Measurements from ENCODE around the gene SDK1.

Gene SDK1

GRCh38 chr7:4158441-4159153, 857.5 kb downstream of the SDK1 start:
- TF ChIP-seq CTCF (IDR thresholded peaks at IDR 0.05; ENCODE audit: low read depth, low read length), result no peak
- no peak overlapping the region for H3K4me3 ChIP-seq (ENCODE audit: low read depth, low read length)

DNA sequence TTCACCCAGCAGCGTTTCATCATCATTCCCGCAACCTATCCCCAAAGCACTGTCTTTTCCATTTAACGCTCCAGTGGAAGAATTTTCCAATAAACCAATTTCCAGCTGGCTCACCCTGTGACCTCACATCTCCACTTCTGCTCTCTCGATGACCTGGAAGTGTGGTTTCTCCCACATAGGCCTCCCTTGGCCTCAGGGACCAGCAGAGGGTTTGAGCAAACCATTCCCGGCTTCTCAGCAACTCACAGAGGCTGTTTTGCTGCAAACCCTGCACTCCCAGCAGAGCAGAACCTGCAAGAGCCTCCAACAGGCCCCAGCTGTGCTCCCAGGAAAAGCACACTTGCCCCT, 858.1 kb downstream of the SDK1 start:
- TF ChIP-seq CTCF (IDR thresholded peaks at IDR 0.05; ENCODE audit: low read depth, low read length), result no peak
- H3K4me3 ChIP-seq (ENCODE audit: low read depth, low read length), result no peak overlapping the region

GRCh38 chr7:4159761-4160554, 858.9 kb downstream of the SDK1 start:
- no peak overlapping the region for H3K4me3 ChIP-seq (ENCODE audit: low read depth, low read length)
- no peak for TF ChIP-seq CTCF (IDR thresholded peaks at IDR 0.05; ENCODE audit: low read depth, low read length)

- TF ChIP-seq CTCF (IDR thresholded peaks at IDR 0.05; ENCODE audit: low read depth, low read length), result no peak
- H3K4me3 ChIP-seq (ENCODE audit: low read depth, low read length), result no peak overlapping the region
These were observed 862.0 kb downstream of the SDK1 start for GRCh38 chr7:4162884-4163564.

DNA sequence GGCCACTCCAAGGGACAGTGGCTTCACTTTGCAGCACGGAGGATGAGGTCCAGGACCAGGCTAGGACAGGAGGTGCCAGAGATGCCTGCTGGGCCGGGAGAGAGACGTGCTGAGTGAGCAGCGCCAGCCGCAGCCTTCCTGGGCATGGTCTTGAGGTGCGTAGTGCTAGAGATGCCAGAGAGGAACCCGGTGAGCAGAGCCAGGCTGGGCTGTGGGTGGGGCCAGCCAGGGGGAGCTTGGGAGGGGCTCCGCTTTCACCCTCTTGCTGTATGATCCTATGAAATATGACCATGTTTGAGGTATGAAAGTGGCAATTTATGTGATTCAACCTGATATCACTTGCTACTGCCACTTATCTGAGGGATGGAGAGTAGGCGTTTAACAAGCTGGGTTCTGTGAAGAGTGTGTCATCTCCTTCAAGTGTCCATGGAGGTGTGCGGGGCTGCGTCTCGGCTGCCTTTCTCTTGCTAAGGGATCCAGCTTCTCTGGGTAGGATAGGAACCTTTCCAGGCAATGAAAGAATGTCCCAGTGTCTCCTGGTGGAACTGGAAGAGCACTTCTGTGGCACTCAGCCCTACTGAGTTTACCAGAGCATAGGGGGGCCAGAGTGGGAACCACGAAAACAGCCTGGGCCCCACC, 862.6 kb downstream of the SDK1 start:
- TF ChIP-seq CTCF (IDR thresholded peaks at IDR 0.05; ENCODE audit: low read depth, low read length), result no peak

DNA sequence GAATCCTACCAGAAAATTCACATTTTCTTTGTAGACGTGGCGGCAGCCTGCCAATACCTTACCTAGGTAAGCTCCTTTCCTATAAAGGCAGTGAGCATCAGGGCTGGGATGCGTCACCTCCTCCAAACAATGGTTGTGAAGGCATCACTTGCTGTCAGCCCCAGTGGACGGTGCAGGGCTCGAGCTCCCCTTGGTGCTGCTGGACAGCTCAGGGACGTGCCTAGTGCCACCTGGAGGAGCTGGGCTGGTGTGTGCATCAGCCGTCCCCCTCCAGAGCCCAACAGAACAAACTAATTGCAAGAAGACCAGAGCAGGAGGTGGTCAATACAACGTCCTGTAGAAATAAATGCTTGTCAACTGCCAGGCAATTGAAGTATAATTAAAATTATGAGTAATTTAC, 863.5 kb downstream of the SDK1 start:
- no peak overlapping the region for H3K4me3 ChIP-seq (ENCODE audit: low read depth, low read length)
- no peak for TF ChIP-seq CTCF (IDR thresholded peaks at IDR 0.05; ENCODE audit: low read depth, low read length)

More for the DNA sequence above, 862.6 kb downstream of the SDK1 start:
- no peak overlapping the region for H3K4me3 ChIP-seq (ENCODE audit: low read depth, low read length)

Measured in WI38 (cell line).